ENCODE data around the gene CDC27.

The CDC27 gene

DNA sequence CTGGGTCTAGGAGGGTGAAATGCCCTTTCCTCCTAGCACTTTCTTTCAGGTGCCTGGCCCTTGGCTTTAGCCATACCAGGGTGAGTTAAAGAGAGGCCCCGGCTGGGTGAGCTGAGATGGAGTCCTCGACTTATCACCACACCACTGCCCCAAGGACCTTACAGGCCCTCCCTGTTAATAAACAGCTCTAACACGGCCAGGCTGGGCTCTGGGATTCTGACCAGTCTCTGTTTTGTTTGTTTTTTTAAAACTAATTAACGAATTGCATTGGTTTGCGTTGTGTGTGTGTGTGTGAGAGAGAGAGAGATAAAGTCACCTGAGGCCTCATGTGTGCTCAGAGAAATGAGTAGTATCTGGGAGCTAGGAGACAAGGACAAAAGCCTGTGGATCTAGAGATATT, 34.4 kb upstream of the CDC27 start:
- Histone ChIP-seq H3K4me2 (ENCODE audit: low read length) (no peak overlapping the region), H3K9me3 (ENCODE audit: insufficient read depth, low read length) (no peaks in the 10 kb centered on the region)
- TF ChIP-seq, protein P1, sequence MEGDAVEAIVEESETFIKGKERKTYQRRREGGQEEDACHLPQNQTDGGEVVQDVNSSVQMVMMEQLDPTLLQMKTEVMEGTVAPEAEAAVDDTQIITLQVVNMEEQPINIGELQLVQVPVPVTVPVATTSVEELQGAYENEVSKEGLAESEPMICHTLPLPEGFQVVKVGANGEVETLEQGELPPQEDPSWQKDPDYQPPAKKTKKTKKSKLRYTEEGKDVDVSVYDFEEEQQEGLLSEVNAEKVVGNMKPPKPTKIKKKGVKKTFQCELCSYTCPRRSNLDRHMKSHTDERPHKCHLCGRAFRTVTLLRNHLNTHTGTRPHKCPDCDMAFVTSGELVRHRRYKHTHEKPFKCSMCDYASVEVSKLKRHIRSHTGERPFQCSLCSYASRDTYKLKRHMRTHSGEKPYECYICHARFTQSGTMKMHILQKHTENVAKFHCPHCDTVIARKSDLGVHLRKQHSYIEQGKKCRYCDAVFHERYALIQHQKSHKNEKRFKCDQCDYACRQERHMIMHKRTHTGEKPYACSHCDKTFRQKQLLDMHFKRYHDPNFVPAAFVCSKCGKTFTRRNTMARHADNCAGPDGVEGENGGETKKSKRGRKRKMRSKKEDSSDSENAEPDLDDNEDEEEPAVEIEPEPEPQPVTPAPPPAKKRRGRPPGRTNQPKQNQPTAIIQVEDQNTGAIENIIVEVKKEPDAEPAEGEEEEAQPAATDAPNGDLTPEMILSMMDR (IDR thresholded peaks at IDR 0.05; ENCODE audit: low read depth, low read length): no peak
- TF ChIP-seq EZH2phosphoT487 (IDR thresholded peaks at IDR 0.05; ENCODE audit: low read depth): no peak

DNA sequence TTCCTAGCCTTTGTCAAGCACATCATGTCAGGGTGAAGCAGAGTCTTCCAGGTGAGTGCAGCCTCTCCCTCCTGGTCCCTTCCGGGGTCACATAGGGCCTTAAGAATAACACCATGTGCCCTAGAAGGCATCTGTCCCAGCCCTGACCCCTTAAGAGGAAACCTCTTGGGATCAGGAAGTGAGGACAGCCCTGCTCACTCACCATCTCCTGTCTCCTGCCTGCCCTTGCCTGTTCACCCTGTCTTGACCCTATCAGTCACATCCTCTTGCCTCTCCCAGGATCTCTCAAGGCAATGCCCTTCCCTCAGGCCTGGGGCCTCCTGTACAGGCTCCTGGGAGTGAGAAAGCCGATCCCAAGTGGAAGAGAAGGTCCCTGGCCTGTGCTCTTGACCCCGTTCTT, 33.9 kb upstream of the CDC27 start:
- no peak overlapping the region for H2AFZ ChIP-seq (ENCODE audit: low read depth, low read length)
- no peak overlapping the region for H3K27ac ChIP-seq (ENCODE audit: low read length)

More for the DNA sequence above, 34.4 kb upstream of the CDC27 start:
- H3K4me3 ChIP-seq (ENCODE audit: low read length): no peak overlapping the region
- no peak overlapping the region for H2AFZ ChIP-seq (ENCODE audit: low read depth, low read length)
- peaks cover 8% of the 10 kb centered on the region for H3K4me1 ChIP-seq (ENCODE audit: low read length)
- H3K27ac ChIP-seq (ENCODE audit: low read length): no peak overlapping the region
- no peaks in the 10 kb centered on the region for H4K20me1 ChIP-seq (ENCODE audit: insufficient read depth, low read length)
- no peak overlapping the region for H3K9ac ChIP-seq (ENCODE audit: low read length)
- no peaks in the 10 kb centered on the region for H3K36me3 ChIP-seq (replicated peaks; ENCODE audit: low read depth, low read length)
- H3K27me3 ChIP-seq (ENCODE audit: low read depth, low read length): no peaks in the 10 kb centered on the region
- H3K79me2 ChIP-seq (ENCODE audit: low read length): no peaks in the 10 kb centered on the region

DNA sequence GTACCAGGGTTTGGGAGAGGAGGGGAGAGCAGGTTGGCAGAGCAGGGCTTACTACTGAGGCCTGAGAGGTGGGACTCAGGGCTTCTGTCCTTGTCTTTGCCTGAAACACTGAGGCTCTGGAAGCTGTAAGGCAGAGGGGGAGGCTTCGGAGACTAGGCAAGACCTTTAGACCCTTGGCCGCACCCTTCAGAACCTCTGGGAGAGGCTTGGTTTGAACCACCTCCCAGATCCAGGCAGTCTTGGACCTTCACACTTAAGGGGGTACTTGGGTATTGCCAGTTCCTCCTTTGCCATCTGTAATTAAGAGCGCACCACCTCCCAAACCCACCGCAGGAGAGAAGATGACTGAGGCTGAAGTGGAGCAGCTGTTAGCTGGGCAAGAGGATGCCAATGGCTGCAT, 33.0 kb upstream of the CDC27 start:
- no peaks in the 10 kb centered on the region for H3K27me3 ChIP-seq (ENCODE audit: low read depth, low read length)
- peaks cover 8% of the 10 kb centered on the region for H3K4me1 ChIP-seq (ENCODE audit: low read length)
- H2AFZ ChIP-seq (ENCODE audit: low read depth, low read length): no peak overlapping the region
- TF ChIP-seq EZH2phosphoT487 (IDR thresholded peaks at IDR 0.05; ENCODE audit: low read depth): no peak
- TF ChIP-seq, protein P1 (IDR thresholded peaks at IDR 0.05; ENCODE audit: low read depth, low read length): no peak
- H3K79me2 ChIP-seq (ENCODE audit: low read length): no peaks in the 10 kb centered on the region
- no peak overlapping the region for H3K4me2 ChIP-seq (ENCODE audit: low read length)
- no peak overlapping the region for H3K4me3 ChIP-seq (ENCODE audit: low read length)
- H3K27ac ChIP-seq (ENCODE audit: low read length): no peak overlapping the region
- no peaks in the 10 kb centered on the region for H4K20me1 ChIP-seq (ENCODE audit: insufficient read depth, low read length)
- no peaks in the 10 kb centered on the region for H3K36me3 ChIP-seq (replicated peaks; ENCODE audit: low read depth, low read length)
- no peak overlapping the region for H3K9ac ChIP-seq (ENCODE audit: low read length)
- no peaks in the 10 kb centered on the region for H3K9me3 ChIP-seq (ENCODE audit: insufficient read depth, low read length)

More for the DNA sequence above, 33.9 kb upstream of the CDC27 start:
- Histone ChIP-seq H3K27me3 (ENCODE audit: low read depth, low read length) (no peaks in the 10 kb centered on the region), H3K4me1 (ENCODE audit: low read length) (peaks cover 8% of the 10 kb centered on the region), H3K9ac (ENCODE audit: low read length) (no peak overlapping the region), H3K9me3 (ENCODE audit: insufficient read depth, low read length) (no peaks in the 10 kb centered on the region), H3K4me2 (ENCODE audit: low read length) (no peak overlapping the region), H3K36me3 (replicated peaks; ENCODE audit: low read depth, low read length) (no peaks in the 10 kb centered on the region), H3K79me2 (ENCODE audit: low read length) (no peaks in the 10 kb centered on the region), H3K4me3 (ENCODE audit: low read length) (no peak overlapping the region), H4K20me1 (ENCODE audit: insufficient read depth, low read length) (no peaks in the 10 kb centered on the region)
- TF ChIP-seq EZH2phosphoT487 (IDR thresholded peaks at IDR 0.05; ENCODE audit: low read depth): no peak
- TF ChIP-seq, protein P1 (IDR thresholded peaks at IDR 0.05; ENCODE audit: low read depth, low read length): no peak

DNA sequence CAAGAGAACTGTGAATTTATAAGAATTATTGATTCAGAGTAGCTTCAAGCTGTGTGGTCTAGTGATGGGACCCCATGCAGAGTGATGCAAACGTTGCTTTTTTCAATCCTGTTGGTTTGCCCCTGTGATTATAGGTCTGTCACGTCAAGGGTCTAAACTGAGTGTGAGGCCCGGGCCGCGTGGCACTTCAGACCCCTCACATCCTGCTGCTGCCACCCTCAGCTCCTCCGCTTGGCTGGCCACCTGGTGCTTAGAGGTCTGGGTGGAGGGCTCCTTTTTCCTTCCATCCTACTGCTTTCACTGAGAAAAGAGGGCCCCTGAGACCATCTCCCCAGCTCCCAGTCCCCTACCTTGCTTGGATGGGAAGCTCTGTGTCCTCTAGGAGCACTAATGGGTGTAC, 32.1 kb upstream of the CDC27 start:
- H3K4me3 ChIP-seq (ENCODE audit: low read length): no peak overlapping the region
- H3K4me2 ChIP-seq (ENCODE audit: low read length): no peak overlapping the region
- no peak overlapping the region for H2AFZ ChIP-seq (ENCODE audit: low read depth, low read length)
- H4K20me1 ChIP-seq (ENCODE audit: insufficient read depth, low read length): no peaks in the 10 kb centered on the region
- H3K79me2 ChIP-seq (ENCODE audit: low read length): no peaks in the 10 kb centered on the region
- H3K27ac ChIP-seq (ENCODE audit: low read length): no peak overlapping the region
- H3K9me3 ChIP-seq (ENCODE audit: insufficient read depth, low read length): no peaks in the 10 kb centered on the region
- no peaks in the 10 kb centered on the region for H3K27me3 ChIP-seq (ENCODE audit: low read depth, low read length)
- H3K4me1 ChIP-seq (ENCODE audit: low read length): peaks cover 8% of the 10 kb centered on the region
- no peaks in the 10 kb centered on the region for H3K36me3 ChIP-seq (replicated peaks; ENCODE audit: low read depth, low read length)
- no peak overlapping the region for H3K9ac ChIP-seq (ENCODE audit: low read length)
- TF ChIP-seq EZH2phosphoT487 (IDR thresholded peaks at IDR 0.05; ENCODE audit: low read depth): no peak
- TF ChIP-seq, protein P1 (IDR thresholded peaks at IDR 0.05; ENCODE audit: low read depth, low read length): no peak

All from OCI-LY3 (cell line).